ENCODE results near the gene PALM2AKAP2. TPM values are rescaled to one million over a fixed set of nuclear protein-coding genes. Genes with fewer than 3 reads are reported as not detected.
"Not testable (repeated sequence)": the region's sequence is repeated elsewhere in the genome, so short reads cannot be mapped to it uniquely, and the experiment has no call there.

Gene PALM2AKAP2
- polyA plus RNA-seq, 2 of the 4 experiments (the other 2 are of a cell fraction) = 0.06 TPM; not detected in 1

DNA sequence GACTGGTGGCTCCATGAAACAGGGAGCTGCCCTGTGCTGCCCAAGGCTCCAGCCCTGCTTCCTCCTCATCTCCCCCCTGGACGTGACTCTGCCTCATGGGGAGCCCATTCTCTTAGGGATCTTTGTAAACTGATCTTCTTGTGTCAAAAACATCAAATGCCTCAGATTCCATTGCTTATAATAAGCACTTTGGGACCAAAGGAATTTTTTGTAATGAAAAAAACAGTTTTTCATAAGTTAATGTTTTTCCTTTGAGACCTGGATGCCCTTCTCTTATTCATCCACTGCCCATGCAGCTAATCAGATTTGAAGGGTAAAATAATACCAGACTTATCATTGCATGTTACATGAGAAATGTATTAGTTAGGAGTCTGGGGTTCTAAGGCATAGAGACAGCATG is 41.7 kb downstream of the PALM2AKAP2 start (continued):
- no peak for TF ChIP-seq HOXB5 (CRISPR knock-in tag; IDR thresholded peaks at IDR 0.05)
- TF ChIP-seq, protein P1, sequence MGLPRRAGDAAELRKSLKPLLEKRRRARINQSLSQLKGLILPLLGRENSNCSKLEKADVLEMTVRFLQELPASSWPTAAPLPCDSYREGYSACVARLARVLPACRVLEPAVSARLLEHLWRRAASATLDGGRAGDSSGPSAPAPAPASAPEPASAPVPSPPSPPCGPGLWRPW (IDR thresholded peaks at IDR 0.05) = no peak

- H3K27ac ChIP-seq; H3K4me2 ChIP-seq; ATAC-seq; DNase-seq (ENCODE audit: low read depth in 1 of 2, low spot score in 1 of 2); POLR2A ChIA-PET; H3K4me3 ChIP-seq; H3K9me3 ChIP-seq; H3K4me1 ChIP-seq; FAIRE-seq; CTCF ChIA-PET: not testable (repeated sequence)
- WGBS (ENCODE audit: missing lambda C conversion rate) = 31% methylated on average over 2 of the region's 2 CpGs
Observed at GRCh38 chr9:109825383-109825782, 45.4 kb downstream of the PALM2AKAP2 start.

GRCh38 chr9:109826559-109826958 is 46.6 kb downstream of the PALM2AKAP2 start:
- Histone ChIP-seq H3K4me1 (no peaks in the 10 kb centered on the region), H3K27ac (no peak overlapping the region), H3K4me3 (no peak overlapping the region), H3K4me2 (no peak overlapping the region), H3K9me3 (no peaks in the 10 kb centered on the region)
- ChIA-PET POLR2A (no interaction called here), CTCF (interaction anchor here (3.1 kb wide), 1 partner anchor 9 kb away, joined by 13 read pairs; no protein-coding TSS in a partner anchor)
- WGBS (ENCODE audit: missing lambda C conversion rate) = 5% methylated on average over 1 of the region's 1 CpG
- ATAC-seq (no peak), FAIRE-seq (no peak), DNase-seq (ENCODE audit: low read depth in 1 of 2, low spot score in 1 of 2) (no peak)
- TF ChIP-seq ZNF302 (CRISPR knock-in tag; IDR thresholded peaks at IDR 0.05) (no peak), PBX3 (IDR thresholded peaks at IDR 0.05) (no peak), GATA3 (IDR thresholded peaks at IDR 0.05; ENCODE audit: borderline replicate concordance) (no peak), ZSCAN20 (CRISPR knock-in tag; IDR thresholded peaks at IDR 0.05) (no peak), MAX (IDR thresholded peaks at IDR 0.05) (no peak), FOSB (CRISPR knock-in tag; IDR thresholded peaks at IDR 0.05) (no peak), RARB (CRISPR knock-in tag; IDR thresholded peaks at IDR 0.05) (no peak), KDM1A (IDR thresholded peaks at IDR 0.05; ENCODE audit: low read depth) (no peak), NR3C1 (IDR thresholded peaks at IDR 0.05) (no peak), CBX8 (IDR thresholded peaks at IDR 0.05) (no peak), CTCF (IDR thresholded peaks at IDR 0.05) (no peak), RCOR1 (IDR thresholded peaks at IDR 0.05; ENCODE audit: low read depth, low read length) (no peak)

GRCh38 chr9:109828254-109828653 is 48.3 kb downstream of the PALM2AKAP2 start:
- POLR2A ChIA-PET = no interaction called here
- no peaks in the 10 kb centered on the region for H3K4me1 ChIP-seq
- no peak overlapping the region for H3K4me2 ChIP-seq
- no peak overlapping the region for H3K27ac ChIP-seq
- 65% methylated on average over 3 of the region's 3 CpGs for WGBS (ENCODE audit: missing lambda C conversion rate)
- TF ChIP-seq RNF2 (IDR thresholded peaks at IDR 0.05; ENCODE audit: borderline replicate concordance, low read depth) = no peak
- no peak for TF ChIP-seq CHD4 (IDR thresholded peaks at IDR 0.05; ENCODE audit: borderline replicate concordance)
- no peak for TF ChIP-seq ZC3H11A (IDR thresholded peaks at IDR 0.05)
- no peak for TF ChIP-seq ESRRA (IDR thresholded peaks at IDR 0.05; ENCODE audit: borderline replicate concordance, low read length)
- no peak for TF ChIP-seq CBX2 (IDR thresholded peaks at IDR 0.05; ENCODE audit: borderline replicate concordance, low read depth)
- TF ChIP-seq CEBPB (IDR thresholded peaks at IDR 0.05) = no peak
- TF ChIP-seq JUNB (IDR thresholded peaks at IDR 0.05) = no peak
- TF ChIP-seq ZSCAN20 (CRISPR knock-in tag; IDR thresholded peaks at IDR 0.05) = no peak
- no peak for TF ChIP-seq POLR2A (IDR thresholded peaks at IDR 0.05; ENCODE audit: low read length)
- no peak for TF ChIP-seq RFX5 (IDR thresholded peaks at IDR 0.05)
- TF ChIP-seq FOSL2 (IDR thresholded peaks at IDR 0.05) = no peak
- TF ChIP-seq FOSL2 (CRISPR knock-in tag; IDR thresholded peaks at IDR 0.05) = no peak
- no peak for TF ChIP-seq NPAS2 (CRISPR knock-in tag; IDR thresholded peaks at IDR 0.05; ENCODE audit: borderline replicate concordance)
- TF ChIP-seq HOXB5 (CRISPR knock-in tag; IDR thresholded peaks at IDR 0.05) = no peak
- no peak for TF ChIP-seq KDM1A (IDR thresholded peaks at IDR 0.05; ENCODE audit: low read depth)
- TF ChIP-seq HEYL (CRISPR knock-in tag; IDR thresholded peaks at IDR 0.05) = no peak
- TF ChIP-seq NFE2L2 (conservative IDR thresholded peaks at IDR 0.05; ENCODE audit: low read length) = no peak
- no peak for TF ChIP-seq KDM5A (IDR thresholded peaks at IDR 0.05)
- no peak for TF ChIP-seq POLR2AphosphoS2 (conservative IDR thresholded peaks at IDR 0.05; ENCODE audit: low read length)
- TF ChIP-seq TFCP2L1 (CRISPR knock-in tag; IDR thresholded peaks at IDR 0.05) = no peak
- no peak for TF ChIP-seq FOXS1 (CRISPR knock-in tag; IDR thresholded peaks at IDR 0.05)
- CTCF ChIA-PET = interaction anchor here (1.0 to 3.1 kb wide), 2 partner anchors 11 to 385 kb away, joined by 3 to 13 read pairs; no protein-coding TSS in a partner anchor
- FAIRE-seq = no peak
- no peaks in the 10 kb centered on the region for H3K9me3 ChIP-seq
- no peak for DNase-seq (ENCODE audit: low read depth in 1 of 2, low spot score in 1 of 2)
- no peak overlapping the region for H3K4me3 ChIP-seq
- ATAC-seq = no peak
